Activated CD8-positive, alpha-beta memory T cell treated with anti-CD3 and anti-CD28 coated beads, Interleukin-2, amount 10 ng/mL, durations not matched to agents 7 days and 5 days (primary cell): ENCODE results near the gene GOLGA6L25. TPM values are rescaled to one million over a fixed set of nuclear protein-coding genes. Genes with fewer than 3 reads are reported as not detected.

Experiments
- total RNA-seq, 2 experiments: library from RNA; stranded (reverse); gene quantifications; one replicate each; pipeline ENCODE4 v1.2.3, GENCODE V29; 2021

The GOLGA6L25 gene
- total RNA-seq, 2 experiments from 2014 or later: not detected

Other genes starting within 250 kb of the GOLGA6L25 start
- 10 to 100 TPM; 41.6 to 42.9 TPM for gene HERC2, start 231.4 kb upstream of the GOLGA6L25 start, total RNA-seq
- not detected for gene GOLGA6L24, start 195.5 kb upstream of the GOLGA6L25 start, total RNA-seq
- gene GOLGA8F, start 174.9 kb upstream of the GOLGA6L25 start, total RNA-seq: not detected
- not detected for gene GOLGA8G, start 20.6 kb upstream of the GOLGA6L25 start, total RNA-seq
- gene GOLGA8M, start 158.9 kb downstream of the GOLGA6L25 start, total RNA-seq: 1 to 10 TPM; 4.4 to 4.6 TPM